Effector CD8-positive, alpha-beta T cell (primary cell): ENCODE results near the gene RPL13.

ENCODE experiments used
- DNase-seq: peaks from one replicate; lab custom pipeline; 2025; lab: John Stamatoyannopoulos, UW

Gene RPL13

DNA sequence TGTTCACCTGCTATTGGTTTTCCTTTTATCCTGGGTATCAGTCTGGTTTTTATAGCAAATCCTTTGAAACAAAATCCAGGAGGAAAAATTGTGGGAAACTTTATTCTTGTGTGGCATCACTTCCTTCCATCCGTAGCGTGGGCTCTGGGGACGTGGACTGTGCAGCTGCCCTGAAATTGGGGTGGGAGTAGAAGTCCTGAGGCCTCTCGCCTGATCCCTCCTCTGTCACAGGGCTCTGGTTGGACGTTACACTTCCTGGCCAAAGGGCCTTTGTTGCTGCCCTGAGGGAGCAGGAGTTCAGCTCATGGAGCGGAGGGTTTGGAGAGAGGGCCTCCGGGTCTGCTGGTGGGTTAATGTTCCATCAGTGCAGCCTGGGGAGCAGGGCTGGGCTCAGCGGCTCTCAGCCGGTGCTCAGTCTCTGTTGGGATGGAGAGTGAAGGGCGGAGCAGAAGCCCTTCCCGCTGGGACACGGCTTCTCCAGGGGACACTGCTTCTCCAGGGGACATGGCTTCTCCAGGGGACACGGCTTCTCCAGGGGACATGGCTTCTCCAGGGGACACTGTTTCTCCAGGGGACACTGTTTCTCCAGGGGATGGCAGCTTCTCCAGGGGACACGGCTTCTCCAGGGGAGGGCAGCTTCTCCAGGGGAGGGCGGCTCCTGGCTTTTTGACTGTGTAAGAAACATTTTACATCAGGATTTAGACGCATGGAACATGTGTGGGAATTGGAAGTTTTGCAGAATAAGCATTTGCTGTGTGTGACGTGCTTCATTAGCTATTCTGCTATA is 15.2 kb upstream of the RPL13 start:
- DNase-seq: no peak

DNA sequence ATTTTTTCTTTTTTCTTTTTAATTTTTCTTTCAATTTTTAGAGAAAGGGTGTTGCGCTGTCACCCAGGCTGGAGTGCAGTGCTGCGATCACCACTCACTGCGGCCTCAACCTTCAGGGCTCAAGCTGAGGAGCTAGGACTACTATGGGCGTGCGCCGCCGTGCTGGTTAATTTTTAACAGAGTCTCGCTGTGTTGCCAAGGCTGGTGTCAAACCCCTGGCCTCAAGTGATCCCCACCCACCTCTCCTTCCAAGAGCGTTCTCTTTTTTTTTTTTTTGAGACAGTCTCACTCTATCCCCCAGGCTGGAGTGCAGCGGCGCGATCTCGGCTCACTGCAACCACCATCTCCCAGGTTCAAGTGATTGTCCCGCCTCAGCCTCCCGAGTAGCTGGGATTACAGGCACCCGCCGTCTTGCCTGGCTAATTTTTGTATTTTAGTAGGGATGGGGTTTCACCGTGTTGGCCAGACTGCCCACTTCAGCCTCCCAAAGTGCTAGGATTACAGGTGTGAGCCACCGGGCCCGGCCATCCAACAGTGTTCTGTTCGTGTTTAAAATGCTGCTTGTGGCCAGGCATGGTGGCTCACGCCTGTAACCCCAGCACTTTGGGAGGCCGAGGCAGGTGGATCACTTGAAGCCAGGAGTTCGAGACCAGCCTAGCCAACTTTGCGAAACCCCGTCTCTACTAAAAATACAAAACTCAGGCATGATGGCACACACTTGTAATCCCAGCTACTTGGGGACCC is 14.5 kb upstream of the RPL13 start:
- DNase-seq: no peak

DNA sequence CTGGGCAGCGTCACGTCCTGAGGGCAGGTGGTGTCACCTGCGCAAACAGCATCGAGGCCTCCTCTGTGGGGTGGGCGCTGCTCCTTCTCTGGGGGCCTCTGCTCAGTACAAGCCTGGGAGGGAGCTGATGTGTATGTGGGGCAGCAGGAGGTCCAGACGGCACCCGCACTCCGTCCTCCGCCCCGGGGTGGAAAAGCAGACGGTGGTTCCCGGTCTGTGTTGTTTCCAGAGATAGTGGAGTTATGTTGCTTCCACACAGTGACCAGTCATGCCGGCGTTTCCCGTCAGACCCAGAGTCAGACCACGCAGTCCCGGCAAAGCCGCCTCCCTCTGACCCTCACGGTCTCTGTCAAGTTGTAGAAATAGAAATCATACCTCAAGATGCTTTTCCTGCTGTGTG is 13.7 kb upstream of the RPL13 start:
- no peak for DNase-seq

DNA sequence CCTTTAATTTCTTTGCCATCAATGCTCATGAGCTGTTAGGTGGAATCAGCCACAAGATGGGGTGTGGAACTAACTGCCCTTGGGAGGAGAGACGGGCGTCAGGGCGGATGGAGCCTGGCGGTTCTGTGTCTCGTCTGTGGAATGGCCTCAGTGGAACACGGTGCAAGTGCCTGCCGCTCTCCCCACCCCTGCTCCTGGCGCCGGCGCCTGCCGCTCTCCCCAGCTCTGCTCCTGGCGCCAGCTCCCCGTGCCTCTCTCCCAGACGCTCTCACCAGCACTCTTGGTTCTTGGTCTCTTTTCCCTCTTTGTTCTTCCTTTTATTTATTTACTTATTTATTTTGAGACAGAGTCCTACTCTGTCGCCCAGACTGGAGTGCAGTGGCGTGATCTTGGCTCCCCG is 13.2 kb upstream of the RPL13 start:
- DNase-seq: no peak

DNA sequence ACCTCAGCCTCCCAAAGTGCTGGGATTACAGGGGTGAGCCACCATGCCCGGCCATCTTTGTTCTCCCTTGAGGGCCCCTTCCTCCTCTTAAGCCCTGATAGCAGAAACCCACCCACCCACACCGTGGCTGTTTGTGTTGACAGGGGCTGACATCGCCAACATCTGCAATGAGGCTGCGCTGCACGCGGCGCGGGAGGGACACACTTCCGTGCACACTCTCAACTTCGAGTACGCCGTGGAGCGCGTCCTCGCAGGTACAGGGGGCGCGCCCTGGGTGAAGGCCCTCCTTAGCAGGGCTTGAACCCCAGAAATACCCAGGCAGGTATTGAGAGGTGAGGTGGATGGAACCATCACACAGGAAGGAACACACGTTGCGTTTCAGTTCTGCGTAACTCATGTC is 12.6 kb upstream of the RPL13 start:
- no peak for DNase-seq

DNA sequence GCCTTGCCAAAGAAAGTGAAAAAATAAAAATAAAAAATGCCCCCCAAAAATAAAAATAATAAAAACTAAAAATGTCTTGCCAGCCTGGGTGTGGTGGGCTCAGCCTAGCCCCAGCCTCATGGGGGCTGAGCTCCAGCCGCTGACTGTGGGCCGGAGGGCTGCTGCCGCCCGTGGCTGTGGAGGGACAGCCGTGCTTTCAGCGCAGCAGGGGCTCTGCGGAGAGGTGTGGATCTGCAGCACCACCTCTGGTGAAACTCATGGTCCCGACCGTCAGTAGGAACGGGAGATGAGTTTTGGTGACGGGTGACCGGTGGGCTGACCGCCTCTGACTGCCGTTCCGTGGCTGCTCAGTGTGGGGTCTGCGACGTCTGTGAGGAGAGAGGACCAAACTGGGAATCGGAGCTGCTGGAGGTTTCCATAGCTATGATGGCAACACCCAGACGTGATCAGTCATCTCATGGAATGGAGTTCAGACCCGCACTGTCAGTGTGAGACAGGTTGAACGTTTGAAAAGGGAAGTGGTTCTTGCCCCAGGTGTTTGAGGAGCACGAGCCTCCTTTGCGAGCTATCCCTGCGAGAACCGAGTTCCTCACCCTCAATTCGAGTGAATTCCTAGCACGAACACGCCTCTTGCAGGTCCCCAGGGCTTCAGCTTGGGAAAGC is 12.0 kb upstream of the RPL13 start:
- no peak for DNase-seq

DNA sequence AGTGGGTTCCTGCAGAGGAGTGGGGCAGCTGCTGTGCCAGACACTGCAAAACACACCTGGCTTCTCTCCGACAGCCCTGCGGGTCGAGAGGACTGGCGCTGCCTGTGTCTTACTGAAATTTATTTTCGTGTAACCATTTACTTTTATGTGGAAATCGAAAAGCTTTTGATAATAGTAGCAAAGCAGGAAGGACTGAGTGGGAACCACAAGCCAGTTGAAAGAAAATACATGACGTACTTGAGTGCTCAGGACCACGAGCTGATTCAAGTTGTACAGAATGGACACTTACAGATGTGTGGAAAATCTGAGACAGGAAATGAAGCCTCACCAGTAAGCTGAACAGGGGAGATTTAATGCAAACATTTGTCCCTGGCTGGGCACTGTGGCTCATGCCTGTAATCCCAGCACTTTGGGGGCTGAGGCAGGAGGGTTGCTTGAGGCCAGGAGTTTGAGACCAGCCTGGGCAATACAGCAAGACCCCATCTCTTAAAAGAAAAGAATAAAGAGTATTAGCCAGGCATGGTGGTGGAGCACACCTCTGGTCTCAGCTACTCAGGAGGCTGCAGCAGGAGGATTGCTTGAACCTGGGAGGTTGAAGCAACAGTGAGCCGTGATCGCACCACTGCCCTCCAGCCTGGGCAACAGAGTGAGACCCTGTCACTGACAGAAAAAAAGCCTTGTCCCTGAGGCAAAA is 11.3 kb upstream of the RPL13 start:
- no peak for DNase-seq

DNA sequence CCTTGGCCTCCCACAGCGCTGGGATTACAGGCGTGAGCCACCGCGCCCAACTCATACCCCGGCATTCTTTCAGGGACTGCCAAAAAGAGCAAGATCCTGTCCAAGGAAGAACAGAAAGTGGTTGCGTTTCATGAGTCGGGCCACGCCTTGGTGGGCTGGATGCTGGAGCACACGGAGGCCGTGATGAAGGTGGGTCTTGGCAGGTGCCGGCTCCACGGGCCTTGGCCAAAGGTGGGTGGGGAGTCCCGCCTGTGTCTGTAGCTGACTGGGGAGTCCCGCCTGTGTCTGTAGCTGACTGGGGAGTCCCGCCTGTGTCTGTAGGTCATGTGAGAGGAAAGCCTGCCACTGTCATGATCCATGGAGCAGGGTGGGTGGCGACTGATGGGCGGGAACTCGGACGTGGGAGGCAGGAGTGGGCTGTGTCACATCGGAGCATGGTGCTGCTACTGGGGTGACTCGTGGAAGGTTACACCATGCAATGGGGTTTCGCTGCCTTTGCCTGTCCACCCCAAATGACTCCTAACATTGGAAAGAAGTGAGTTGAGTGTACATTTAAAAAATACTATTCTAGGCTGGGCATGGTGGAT is 10.0 kb upstream of the RPL13 start:
- no peak for DNase-seq

DNA sequence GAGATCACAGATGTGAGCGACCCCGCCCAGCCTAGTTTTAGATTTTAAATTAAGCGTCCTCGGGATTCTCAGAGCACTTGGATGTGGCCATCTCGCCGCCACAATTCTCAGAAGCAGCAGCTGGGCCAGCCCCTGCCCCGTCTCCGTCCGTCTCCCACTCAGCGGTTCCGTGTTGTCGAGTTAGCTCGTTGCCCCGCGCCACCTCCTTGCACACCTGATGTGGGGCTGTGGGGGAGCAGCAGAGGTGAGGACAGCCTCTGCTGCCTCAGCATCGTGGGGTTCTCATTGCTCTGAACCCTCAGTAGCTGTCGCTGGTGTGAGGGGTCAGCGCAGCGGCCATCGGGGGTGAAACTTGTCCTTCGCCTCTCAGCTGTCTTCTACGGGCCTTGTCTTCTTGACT is 8.2 kb upstream of the RPL13 start:
- no peak for DNase-seq

DNA sequence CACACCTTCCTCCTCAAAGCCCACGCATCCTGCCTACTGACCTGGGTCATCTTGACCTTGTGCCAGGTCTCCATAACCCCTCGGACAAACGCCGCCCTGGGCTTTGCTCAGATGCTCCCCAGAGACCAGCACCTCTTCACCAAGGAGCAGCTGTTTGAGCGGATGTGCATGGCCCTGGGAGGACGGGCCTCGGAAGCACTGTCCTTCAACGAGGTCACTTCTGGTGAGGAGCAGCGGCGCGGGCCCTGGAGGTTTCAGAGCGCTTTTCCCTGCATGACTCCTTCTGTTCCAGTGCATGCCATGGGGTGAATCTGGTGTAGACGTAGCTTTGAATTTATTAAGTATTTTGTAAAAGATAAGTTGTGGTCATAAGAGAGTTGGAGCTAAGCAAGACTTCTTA is 7.6 kb upstream of the RPL13 start:
- no peak for DNase-seq

DNA sequence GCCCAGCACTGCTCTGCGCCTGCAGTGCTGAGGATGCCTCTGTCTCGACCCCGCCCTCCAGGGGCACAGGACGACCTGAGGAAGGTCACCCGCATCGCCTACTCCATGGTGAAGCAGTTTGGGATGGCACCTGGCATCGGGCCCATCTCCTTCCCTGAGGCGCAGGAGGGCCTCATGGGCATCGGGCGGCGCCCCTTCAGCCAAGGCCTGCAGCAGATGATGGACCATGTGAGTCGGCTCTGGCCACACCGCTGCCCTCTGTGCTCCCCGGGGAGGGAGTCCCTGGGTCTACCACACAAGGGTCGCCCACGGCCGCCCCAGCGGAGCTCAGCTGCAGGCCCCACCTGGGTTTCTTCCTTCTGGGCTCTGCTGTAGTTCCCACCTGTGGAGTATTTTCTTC is 6.7 kb upstream of the RPL13 start:
- no peak for DNase-seq

DNA sequence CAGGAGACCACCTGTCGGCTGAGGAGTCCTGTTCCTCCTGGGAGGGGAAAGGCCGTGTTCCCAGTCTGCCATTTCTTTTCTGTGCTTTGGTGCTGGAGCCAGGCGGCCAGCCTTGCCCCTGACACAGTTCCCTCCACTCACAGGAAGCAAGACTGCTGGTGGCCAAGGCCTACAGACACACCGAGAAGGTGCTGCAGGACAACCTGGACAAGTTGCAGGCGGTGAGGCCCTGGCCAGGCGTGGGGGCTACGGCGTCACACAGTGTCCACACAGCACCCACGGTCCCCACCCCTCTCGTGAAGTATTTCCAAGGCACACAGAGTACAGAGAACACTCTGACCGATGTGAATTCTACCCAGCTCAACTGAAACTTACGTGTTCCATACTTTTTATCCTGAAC is 6.1 kb upstream of the RPL13 start:
- no peak for DNase-seq

DNA sequence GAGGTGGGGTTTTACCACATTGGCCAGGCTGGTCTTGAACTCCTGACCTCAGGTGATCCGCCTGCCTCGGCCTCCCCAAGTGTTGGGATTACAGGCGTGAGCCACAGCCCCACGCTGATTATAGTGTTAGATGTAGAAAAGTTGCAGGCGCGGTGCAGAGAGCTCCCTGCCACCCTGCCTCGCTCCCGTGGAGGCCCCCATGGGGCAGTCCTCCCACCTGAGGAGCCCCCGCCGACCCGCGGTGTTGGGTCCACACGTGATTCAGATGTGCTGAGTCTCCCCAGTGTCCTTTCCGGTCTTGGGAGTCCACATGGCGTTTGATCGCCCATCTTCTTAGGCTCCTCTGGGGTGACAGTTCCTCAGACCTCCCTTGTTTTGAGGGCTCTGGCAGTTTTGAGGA is 5.2 kb upstream of the RPL13 start:
- no peak for DNase-seq

DNA sequence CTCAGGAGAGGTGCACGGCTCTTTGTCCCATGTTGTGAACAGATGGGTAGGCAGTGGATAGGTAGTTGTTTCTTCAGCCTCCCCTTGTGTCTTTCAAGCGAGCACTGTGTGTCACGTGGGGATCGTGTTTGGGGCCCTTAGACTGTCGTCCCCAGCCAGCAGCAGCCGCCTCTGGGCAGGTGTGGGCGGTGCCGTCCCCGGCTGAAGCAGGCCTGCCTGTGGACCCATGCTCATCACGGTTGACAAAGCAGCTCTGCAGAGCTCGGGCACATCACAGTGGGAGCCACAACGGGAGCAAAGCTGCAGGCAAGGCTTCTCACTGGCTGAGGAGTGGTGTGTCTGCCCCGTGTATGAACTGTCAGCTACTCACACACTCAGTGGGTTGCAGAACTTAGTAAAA is 4.7 kb upstream of the RPL13 start:
- no peak for DNase-seq

DNA sequence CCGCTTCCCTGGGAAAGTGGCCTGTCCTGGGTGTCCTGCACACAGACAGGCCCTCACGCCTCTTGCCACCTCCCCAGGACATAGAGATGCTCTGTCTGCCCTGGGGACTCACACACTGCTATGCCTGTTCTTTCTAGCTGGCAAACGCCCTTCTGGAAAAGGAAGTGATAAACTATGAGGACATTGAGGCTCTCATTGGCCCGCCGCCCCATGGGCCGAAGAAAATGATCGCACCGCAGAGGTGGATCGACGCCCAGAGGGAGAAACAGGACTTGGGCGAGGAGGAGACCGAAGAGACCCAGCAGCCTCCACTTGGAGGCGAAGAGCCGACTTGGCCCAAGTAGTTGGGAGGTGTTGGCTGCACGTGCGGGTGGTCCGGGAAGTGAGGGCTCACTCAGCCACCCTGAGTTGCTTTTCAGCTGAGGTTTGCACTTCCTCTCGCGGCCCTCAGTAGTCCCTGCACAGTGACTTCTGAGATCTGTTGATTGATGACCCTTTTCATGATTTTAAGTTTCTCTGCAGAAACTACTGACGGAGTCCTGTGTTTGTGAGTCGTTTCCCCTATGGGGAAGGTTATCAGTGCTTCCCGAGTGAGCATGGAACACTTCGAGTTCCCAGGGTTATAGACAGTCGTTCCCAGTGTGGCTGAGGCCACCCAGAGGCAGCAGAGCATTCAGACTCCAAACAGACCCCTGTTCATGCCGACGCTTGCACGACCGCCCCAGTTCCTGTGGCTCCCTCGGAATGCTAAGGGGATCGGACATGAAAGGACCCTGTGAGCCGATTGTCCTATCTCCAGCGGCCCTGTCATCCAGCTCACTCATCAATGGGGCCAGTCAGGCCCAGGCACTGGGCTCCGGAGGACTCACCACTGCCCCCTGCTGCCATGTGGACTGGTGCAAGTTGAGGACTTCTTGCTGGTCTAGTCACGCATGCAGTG is 3.5 kb upstream of the RPL13 start:
- DNase-seq: peak; percentile 66

DNA sequence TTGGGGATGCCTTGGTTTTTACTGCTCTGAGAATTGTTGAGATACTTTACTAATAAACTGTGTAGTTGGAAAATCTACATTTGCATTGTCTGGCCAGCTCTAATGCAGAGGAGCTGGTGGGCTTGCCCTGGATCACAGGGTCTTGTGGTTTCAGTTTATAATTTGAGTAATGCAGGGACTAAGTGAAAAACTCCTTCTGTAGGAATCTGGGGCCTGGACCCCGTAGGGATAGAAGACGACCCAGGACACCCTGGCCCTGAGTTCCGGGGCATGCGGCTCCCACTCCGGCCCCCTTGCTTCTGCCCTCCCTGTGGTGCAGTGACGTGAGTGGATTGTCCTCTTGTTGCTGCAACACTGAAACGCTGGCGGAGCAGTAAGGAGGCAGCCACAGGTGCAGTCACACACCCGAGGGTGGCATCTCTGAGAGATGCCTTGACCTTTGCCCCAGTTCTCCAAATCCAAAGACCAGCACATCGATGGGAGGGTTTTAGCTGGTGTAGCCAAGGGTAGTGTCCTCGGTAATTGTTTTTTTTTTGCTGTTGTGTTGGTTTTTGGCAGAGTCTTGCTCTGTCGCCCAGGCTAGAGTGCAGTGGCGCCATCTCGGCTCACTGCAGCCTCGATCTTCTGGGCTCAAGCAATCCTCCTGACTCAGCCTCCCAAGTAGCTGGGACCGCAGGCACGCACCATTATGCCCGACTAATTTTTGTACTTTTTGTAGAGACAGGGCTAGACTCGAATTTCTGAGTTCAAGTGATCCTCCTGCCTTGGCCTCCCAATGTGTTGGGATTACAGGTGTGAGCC is 2.6 kb upstream of the RPL13 start:
- DNase-seq: no peak

DNA sequence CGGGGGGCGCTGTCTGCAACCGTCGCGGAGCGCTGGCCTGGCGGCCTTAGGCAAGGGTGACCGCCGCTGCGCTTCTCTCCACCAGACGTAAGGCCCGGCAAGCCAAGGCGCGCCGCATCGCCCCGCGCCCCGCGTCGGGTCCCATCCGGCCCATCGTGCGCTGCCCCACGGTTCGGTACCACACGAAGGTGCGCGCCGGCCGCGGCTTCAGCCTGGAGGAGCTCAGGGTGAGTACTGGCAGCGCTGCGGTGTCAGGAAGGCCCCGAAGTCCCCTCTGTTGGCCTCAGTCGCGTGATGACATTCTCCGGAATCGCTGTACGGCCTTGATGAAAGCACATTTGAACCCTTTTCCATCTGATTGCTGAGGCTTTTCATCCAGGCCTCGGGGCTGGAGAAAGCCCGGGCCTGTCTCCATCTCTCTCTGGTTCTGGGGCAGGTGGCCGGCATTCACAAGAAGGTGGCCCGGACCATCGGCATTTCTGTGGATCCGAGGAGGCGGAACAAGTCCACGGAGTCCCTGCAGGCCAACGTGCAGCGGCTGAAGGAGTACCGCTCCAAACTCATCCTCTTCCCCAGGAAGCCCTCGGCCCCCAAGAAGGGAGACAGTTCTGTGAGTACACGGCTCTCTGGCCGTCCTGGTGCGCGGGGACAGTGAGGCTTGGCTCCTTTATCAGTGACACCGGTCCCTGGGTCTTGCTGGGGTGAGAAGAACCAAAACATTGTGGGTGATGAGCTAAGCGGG is 831 bp downstream of the RPL13 start:
- no peak for DNase-seq

DNA sequence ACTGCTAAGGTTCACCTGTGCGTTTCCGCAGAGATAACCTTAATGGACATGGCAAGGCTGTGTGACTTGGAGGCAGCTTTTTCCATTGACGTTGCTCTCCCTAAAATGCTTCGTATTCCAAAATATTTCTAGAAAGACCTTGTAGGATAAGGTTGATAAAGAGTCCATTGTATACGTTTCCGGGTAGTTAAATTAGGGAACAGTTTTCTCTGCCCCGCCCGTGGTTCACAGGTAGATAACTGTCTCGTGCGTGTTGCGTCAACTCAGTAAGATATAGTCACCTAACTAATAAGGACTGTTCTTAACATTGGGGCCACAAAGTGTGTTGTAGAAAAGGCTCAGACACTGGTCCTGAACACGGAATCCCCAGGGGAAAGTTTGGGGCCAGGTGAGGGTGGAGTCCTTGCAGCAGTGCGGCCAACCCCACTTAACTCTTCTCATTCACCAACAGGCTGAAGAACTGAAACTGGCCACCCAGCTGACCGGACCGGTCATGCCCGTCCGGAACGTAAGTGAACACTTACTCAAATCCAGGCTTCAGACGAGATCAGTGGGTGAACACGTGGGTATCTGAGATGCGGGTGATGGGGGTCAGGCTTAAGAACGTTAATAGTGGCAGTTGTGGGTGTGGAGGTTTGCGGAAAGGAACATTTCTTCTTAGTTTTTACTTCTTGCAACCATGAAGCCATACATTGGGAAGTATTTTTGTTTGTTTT is 1.6 kb downstream of the RPL13 start:
- DNase-seq: no peak

DNA sequence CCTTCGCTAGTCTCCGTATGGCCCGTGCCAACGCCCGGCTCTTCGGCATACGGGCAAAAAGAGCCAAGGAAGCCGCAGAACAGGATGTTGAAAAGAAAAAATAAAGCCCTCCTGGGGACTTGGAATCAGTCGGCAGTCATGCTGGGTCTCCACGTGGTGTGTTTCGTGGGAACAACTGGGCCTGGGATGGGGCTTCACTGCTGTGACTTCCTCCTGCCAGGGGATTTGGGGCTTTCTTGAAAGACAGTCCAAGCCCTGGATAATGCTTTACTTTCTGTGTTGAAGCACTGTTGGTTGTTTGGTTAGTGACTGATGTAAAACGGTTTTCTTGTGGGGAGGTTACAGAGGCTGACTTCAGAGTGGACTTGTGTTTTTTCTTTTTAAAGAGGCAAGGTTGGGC is 2.5 kb downstream of the RPL13 start:
- no peak for DNase-seq
